H7 (cell line): ENCODE data around the gene CHAD. TPM values are rescaled to one million over a fixed set of nuclear protein-coding genes. Genes with fewer than 3 reads are reported as not detected.
A peak's percentile ranks its signal among the peaks of the same experiment; 100 is the strongest.

Experiments used
- DNase-seq: peaks from one replicate; pipeline ENCODE4 v3.0.0; 2012
- H3K27me3 ChIP-seq: 2 replicates; pipeline ENCODE4 v1.6.0; 2011; ENCODE audit warnings: mild to moderate bottlenecking, low read length; ENCODE audit not compliant: control insufficient read depth, insufficient read depth
- H3K36me3 ChIP-seq: replicated peaks from 2 replicates; pipeline ENCODE4 v1.5.1; 2011; ENCODE audit warnings: low read length; ENCODE audit not compliant: control insufficient read depth, insufficient read depth
- H3K4me3 ChIP-seq: 2 replicates; pipeline ENCODE4 v1.5.1; 2011; ENCODE audit warnings: low read depth, mild to moderate bottlenecking, control low read depth, low read length, moderate library complexity; ENCODE audit not compliant: insufficient read depth
- total RNA-seq: library from RNA; depleted of rRNA; stranded (reverse); fragments of >200 nt; shearing (Covaris generic); gene quantifications from 2 replicates; pipeline ENCODE4 v1.2.3, GENCODE V29; 2014

Gene CHAD
- total RNA-seq, 1 experiment from 2014 or later: not detected

- DNase-seq: no peak
- no peak overlapping the region for H3K4me3 ChIP-seq
- no peaks in the 10 kb centered on the region for H3K36me3 ChIP-seq
- peaks cover 21% of the 10 kb centered on the region for H3K27me3 ChIP-seq
Observed at GRCh38 chr17:50472286-50472685, 3.6 kb upstream of the CHAD start.

GRCh38 chr17:50471009-50471905 is 2.6 kb upstream of the CHAD start:
- H3K27me3 ChIP-seq: peaks cover 16% of the 10 kb centered on the region
- H3K4me3 ChIP-seq: no peak overlapping the region
- H3K36me3 ChIP-seq: no peaks in the 10 kb centered on the region
- peak; percentile 42 for DNase-seq

- DNase-seq: peak; percentile 68
Observed at GRCh38 chr17:50470426-50470825, 1.7 kb upstream of the CHAD start.

GRCh38 chr17:50469671-50470305 is 1.1 kb upstream of the CHAD start:
- Histone ChIP-seq H3K4me3 (no peak overlapping the region), H3K36me3 (no peaks in the 10 kb centered on the region), H3K27me3 (peaks cover 15% of the 10 kb centered on the region; the same call in 1 of the 2 replicates)
- DNase-seq: peak; percentile 83

More at GRCh38 chr17:50470426-50470825, 1.7 kb upstream of the CHAD start:
- H3K36me3 ChIP-seq: no peaks in the 10 kb centered on the region
- H3K4me3 ChIP-seq: no peak overlapping the region
- peaks cover 15% of the 10 kb centered on the region; the same call in 1 of the 2 replicates for H3K27me3 ChIP-seq

GRCh38 chr17:50469208-50469605 is 527 bp upstream of the CHAD start:
- Histone ChIP-seq H3K36me3 (no peaks in the 10 kb centered on the region), H3K27me3 (peaks cover 15% of the 10 kb centered on the region; the same call in 1 of the 2 replicates), H3K4me3 (peak overlapping the region; percentile 23; the same call in 1 of the 2 replicates)
- peak; percentile 81 for DNase-seq

- DNase-seq: no peak
- H3K36me3 ChIP-seq: no peaks in the 10 kb centered on the region
- H3K4me3 ChIP-seq: no peak overlapping the region
- peaks cover 15% of the 10 kb centered on the region; the same call in 1 of the 2 replicates for H3K27me3 ChIP-seq
Observed at GRCh38 chr17:50467855-50468303, 801 bp downstream of the CHAD start.

GRCh38 chr17:50467114-50467854 is 1.4 kb downstream of the CHAD start:
- H3K4me3 ChIP-seq: no peak overlapping the region
- no peaks in the 10 kb centered on the region for H3K36me3 ChIP-seq
- peaks cover 15% of the 10 kb centered on the region; the same call in 1 of the 2 replicates for H3K27me3 ChIP-seq
- peak; percentile 63 for DNase-seq

GRCh38 chr17:50466371-50467113 is 2.1 kb downstream of the CHAD start:
- Histone ChIP-seq H3K27me3 (peaks cover 15% of the 10 kb centered on the region; the same call in 1 of the 2 replicates), H3K4me3 (no peak overlapping the region), H3K36me3 (no peaks in the 10 kb centered on the region)
- peak; percentile 39 for DNase-seq

GRCh38 chr17:50465635-50466034 is 3.0 kb downstream of the CHAD start:
- Histone ChIP-seq H3K4me3 (no peak overlapping the region), H3K36me3 (no peaks in the 10 kb centered on the region), H3K27me3 (peaks cover 15% of the 10 kb centered on the region; the same call in 1 of the 2 replicates)
- peak; percentile 22 for DNase-seq

GRCh38 chr17:50465171-50465570 is 3.5 kb downstream of the CHAD start:
- H3K36me3 ChIP-seq: no peaks in the 10 kb centered on the region
- H3K27me3 ChIP-seq: peaks cover 15% of the 10 kb centered on the region; the same call in 1 of the 2 replicates
- DNase-seq: no peak
- H3K4me3 ChIP-seq: no peak overlapping the region

GRCh38 chr17:50464736-50465135 is 3.9 kb downstream of the CHAD start:
- Histone ChIP-seq H3K27me3 (peaks cover 14% of the 10 kb centered on the region; the same call in 1 of the 2 replicates), H3K36me3 (no peaks in the 10 kb centered on the region), H3K4me3 (no peak overlapping the region)
- peak; percentile 29 for DNase-seq

GRCh38 chr17:50464121-50464520 is 4.6 kb downstream of the CHAD start:
- no peaks in the 10 kb centered on the region for H3K36me3 ChIP-seq
- no peak overlapping the region for H3K4me3 ChIP-seq
- peak; percentile 30 for DNase-seq

GRCh38 chr17:50462446-50462845 is 6.2 kb downstream of the CHAD start:
- H3K4me3 ChIP-seq: no peak overlapping the region
- no peaks in the 10 kb centered on the region for H3K36me3 ChIP-seq
- no peaks in the 10 kb centered on the region for H3K27me3 ChIP-seq
- DNase-seq: peak; percentile 30

More at GRCh38 chr17:50464121-50464520, 4.6 kb downstream of the CHAD start:
- peaks cover 13% of the 10 kb centered on the region; the same call in 1 of the 2 replicates for H3K27me3 ChIP-seq
